GM12878 (cell line): Measurements from ENCODE around the gene SLC9B1. TPM values are rescaled to one million over a fixed set of nuclear protein-coding genes. Genes with fewer than 3 reads are reported as not detected.

ENCODE experiments used
- ATAC-seq: fragments of 200-7000 bp; cut with Tn5 transposase; 3 replicates; pipeline ENCODE4 v1.9.1; 2020; ENCODE audit warnings: mild to moderate bottlenecking, moderate library complexity
- BruUV-seq: library from RNA; stranded (reverse); fragments of 400-500 nt; replicated peaks from 2 replicates; lab custom pipeline; 2021; lab: Mats Ljungman, UMichigan
- CTCF ChIA-PET: fragments of 300-600 bp; sonication (Branson Sonifier 250); formaldehyde crosslinking; extraction: SDS; loops from one replicate; lab custom pipeline; 2021; ENCODE audit warnings: inconsistent platforms; lab: Yijun Ruan, JAX
- POLR2A ChIA-PET: fragments of 350-600 bp; formaldehyde crosslinking; extraction: SDS; loops from one replicate; lab custom pipeline; 2021; ENCODE audit warnings: inconsistent platforms; lab: Charles Lee
- RAD21 ChIA-PET: fragments of 300-600 bp; sonication (Branson Sonifier 250); formaldehyde crosslinking; loops from one replicate; lab custom pipeline; 2023; ENCODE audit warnings: antibody characterized with exemption; ENCODE audit not compliant: unreplicated experiment; lab: Charles Lee
- SMC1A ChIA-PET: fragments of 300-600 bp; sonication (Branson Sonifier 250); formaldehyde crosslinking; loops from one replicate; lab custom pipeline; 2023; ENCODE audit not compliant: unreplicated experiment, uncharacterized antibody; lab: Charles Lee
- DNase-seq: peaks from one replicate; pipeline ENCODE4 v3.0.0-alpha.2; 2011; ENCODE audit warnings: low read depth, low spot score
- FAIRE-seq: peaks from 3 replicates; lab custom pipeline; 2011; peaks lifted over from hg19 to GRCh38; lab: Jason Lieb, UNC
- H2AFZ ChIP-seq: 2 replicates; pipeline ENCODE4 v1.6.0; 2011; ENCODE audit warnings: low read depth, low read length, control low read depth; ENCODE audit not compliant: control insufficient read depth
- H3K27ac ChIP-seq: 2 replicates; pipeline ENCODE4 v1.5.1; 2011; ENCODE audit warnings: control low read depth; ENCODE audit not compliant: control insufficient read depth, insufficient read depth
- H3K27me3 ChIP-seq, 2 experiments: replicated peaks in 1 of 2; 2 replicates each; pipeline versions ENCODE4 v1.6.0 to v1.6.1; 2011; ENCODE audit warnings: low read length in 1 of 2; ENCODE audit not compliant: control insufficient read depth in 2 of 2, insufficient read depth in 2 of 2
- H3K36me3 ChIP-seq, 2 experiments: 2 replicates each; pipeline ENCODE4 v1.5.1; 2011; ENCODE audit warnings: low read length in 1 of 2; ENCODE audit not compliant: control insufficient read depth in 2 of 2, insufficient read depth in 2 of 2
- H3K4me1 ChIP-seq: 2 replicates; pipeline ENCODE4 v1.6.1; 2011; ENCODE audit warnings: mild to moderate bottlenecking, low read length, moderate library complexity, mixed read lengths; ENCODE audit not compliant: control insufficient read depth, insufficient read depth
- H3K4me2 ChIP-seq: 2 replicates; pipeline ENCODE4 v1.6.0; 2011; ENCODE audit warnings: control low read depth; ENCODE audit not compliant: control insufficient read depth, insufficient read depth
- H3K4me3 ChIP-seq: fragments of 200-600 bp; sonication (generic); 2 replicates; pipeline ENCODE4 v1.5.1; 2016
- H3K79me2 ChIP-seq: 2 replicates; pipeline ENCODE4 v1.6.0; 2011; ENCODE audit warnings: low read length; ENCODE audit not compliant: control insufficient read depth, insufficient read depth
- H3K9ac ChIP-seq: 2 replicates; pipeline ENCODE4 v1.8.0; 2011; ENCODE audit warnings: low read length, control low read depth, mixed read lengths; ENCODE audit not compliant: control insufficient read depth, insufficient read depth
- H3K9me3 ChIP-seq: replicated peaks from 3 replicates; pipeline ENCODE4 v1.5.1; 2011; ENCODE audit warnings: mild to moderate bottlenecking, low read length; ENCODE audit not compliant: control insufficient read depth, insufficient read depth
- H4K20me1 ChIP-seq: 2 replicates; pipeline ENCODE4 v1.6.0; 2011; ENCODE audit not compliant: control insufficient read depth, insufficient read depth
- BRCA1 ChIP-seq: IDR thresholded peaks from 2 replicates; pipeline ENCODE4 v1.6.1; 2011; ENCODE audit warnings: low read depth, low read length, improper control_type of control experiment
- NFXL1 ChIP-seq: fragments of 450-650 bp; IDR thresholded peaks from 2 replicates; pipeline ENCODE4 v1.6.1; 2017; ENCODE audit warnings: antibody characterized with exemption, mild to moderate bottlenecking, borderline replicate concordance
- POU2F2 ChIP-seq: IDR thresholded peaks from 3 replicates; pipeline ENCODE4 v1.6.1; 2011; ENCODE audit warnings: low read depth, mild to moderate bottlenecking, low read length, borderline replicate concordance
- TBL1XR1 ChIP-seq: IDR thresholded peaks from 2 replicates; pipeline ENCODE4 v1.6.1; 2012; ENCODE audit warnings: low read depth, low read length, improper control_type of control experiment
- TCF3 ChIP-seq: IDR thresholded peaks from 2 replicates; pipeline ENCODE4 v1.6.1; 2012; ENCODE audit warnings: low read depth, mild to moderate bottlenecking, low read length, borderline replicate concordance; ENCODE audit not compliant: insufficient read depth
- WGBS: methylation state at CpG from one replicate; pipeline ENCODE4 v1.1.6; 2016; ENCODE audit warnings: low lambda C conversion rate; ENCODE audit not compliant: insufficient replicate concordance, insufficient coverage; ENCODE audit errors: missing lambda C conversion rate; 5-methylcytosine and 5-hydroxymethylcytosine counted together
- in situ Hi-C: fragments of 300-500 bp; cut with MboI; formaldehyde crosslinking; loops from 9 replicates; pipeline ENCODE4 v1.14.3; 2018; ENCODE audit warnings: mixed read lengths
- intact Hi-C: fragments of 100-400 bp; cut with micrococcal nuclease; formaldehyde crosslinking; loops from one replicate; pipeline ENCODE4 v1.14.2; 2022; ENCODE audit not compliant: unreplicated experiment
- polyA plus RNA-seq, 11 experiments: library from polyadenylated mRNA; depleted of rRNA in 4 of 11; unstranded in 6 of 11; stranded (reverse) in 5 of 11; fragments of >200 nt; fragmentation: Nextera tagmentation in 4 of 11; fragmentation: Illumina TruSeq in 1 of 11; extraction: Ambion mirVana in 4 of 11; extraction: Trizol in 1 of 11; gene quantifications; 1 replicate in 1 of 11; 2 replicates in 10 of 11; pipeline versions ENCODE4 v1.2.1 to v1.2.3, GENCODE V29; 2011 to 2016; ENCODE audit warnings: inconsistent platforms in 2 of 11, missing spikeins in 2 of 11, low read depth in 1 of 11
- total RNA-seq, 4 experiments: library from RNA; depleted of rRNA in 3 of 4; stranded (reverse); fragments of >200 nt in 3 of 4; fragmentation: Illumina TruSeq in 1 of 4; extraction: Trizol in 1 of 4; gene quantifications; 2 replicates each; pipeline versions ENCODE4 v1.2.1 to v1.2.3, GENCODE V29; 2013 to 2021
- TF ChIP-seq, protein P1 (sequence below): fragments of 450-650 bp; IDR thresholded peaks from 2 replicates; pipeline ENCODE4 v1.6.1; 2018; ENCODE audit warnings: borderline replicate concordance, mild to moderate bottlenecking; ENCODE audit not compliant: partially characterized antibody
- TF ChIP-seq, protein P2 (sequence below): IDR thresholded peaks from 2 replicates; pipeline ENCODE4 v1.6.1; 2011; ENCODE audit warnings: borderline replicate concordance, low read depth, mild to moderate bottlenecking, moderate library complexity, low read length; ENCODE audit not compliant: insufficient read depth, poor library complexity, severe bottlenecking
- TF ChIP-seq, protein P3 (sequence below): fragments of 450-650 bp; IDR thresholded peaks from 2 replicates; pipeline ENCODE4 v1.6.1; 2014; ENCODE audit warnings: mild to moderate bottlenecking
- TF ChIP-seq, protein P4 (sequence below): fragments of 450-650 bp; IDR thresholded peaks from 2 replicates; pipeline ENCODE4 v1.6.1; 2016; ENCODE audit warnings: mild to moderate bottlenecking
- TF ChIP-seq, protein P5 (sequence below): fragments of 450-650 bp; IDR thresholded peaks from 2 replicates; pipeline ENCODE4 v1.6.1; 2017; ENCODE audit warnings: low read depth, mild to moderate bottlenecking, moderate library complexity

The SLC9B1 gene
- total and polyA plus RNA-seq, 10 of the 15 experiments (the other 5 are each of a cell fraction or from before 2014, with no cell fraction given), result 1.0 to 3.5 (median 1.8) TPM

DNA sequence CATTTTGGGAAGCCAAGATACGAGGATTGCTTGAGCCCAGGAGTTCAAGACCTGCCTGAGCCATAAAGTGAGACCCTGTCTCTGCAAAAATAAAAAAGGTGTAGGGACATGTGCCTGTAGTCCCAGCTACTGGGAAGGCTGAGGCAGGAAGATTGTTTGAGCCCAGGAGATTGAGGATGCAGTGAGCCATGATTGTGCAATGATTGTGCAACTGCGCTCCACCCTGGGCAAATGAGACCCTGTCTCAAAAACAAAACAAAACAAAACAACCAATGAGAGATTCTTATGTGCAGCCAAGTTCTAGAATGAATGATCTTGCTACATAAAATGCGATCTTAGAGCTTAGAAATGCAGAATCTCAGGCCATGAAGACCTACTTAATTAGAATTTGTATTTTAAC, 34.5 kb upstream of the SLC9B1 start:
- RAD21 ChIA-PET, result no interaction called here
- Histone ChIP-seq H3K4me1 (peaks cover 7% of the 10 kb centered on the region), H3K36me3 (peaks cover 0 to 7% of the 10 kb centered on the region in 2 experiments; a peak in 1 of 4 replicates), H3K9me3 (no peaks in the 10 kb centered on the region), H3K27ac (no peak overlapping the region), H3K4me3 (no peak overlapping the region), H3K9ac (no peak overlapping the region), H3K27me3 (no peaks in the 10 kb centered on the region), H4K20me1 (no peaks in the 10 kb centered on the region), H2AFZ (no peak overlapping the region), H3K79me2 (no peaks in the 10 kb centered on the region), H3K4me2 (no peak overlapping the region)
- in situ Hi-C loops (no loop called here), intact Hi-C loops (no loop called here)
- no peak for FAIRE-seq
- SMC1A ChIA-PET, result interaction anchor here (1.0 to 1.2 kb wide), 2 partner anchors 8 to 16 kb away, joined by 3 to 4 read pairs; no protein-coding TSS in a partner anchor
- CTCF ChIA-PET, result interaction anchor here (1.7 kb wide), 1 partner anchor 37 kb away, joined by 4 read pairs; no protein-coding TSS in a partner anchor
- POLR2A ChIA-PET, result no interaction called here
- BruUV-seq, result no TSS peak
- no peak for DNase-seq
- ATAC-seq, result no peak
- TF ChIP-seq, protein P1, sequence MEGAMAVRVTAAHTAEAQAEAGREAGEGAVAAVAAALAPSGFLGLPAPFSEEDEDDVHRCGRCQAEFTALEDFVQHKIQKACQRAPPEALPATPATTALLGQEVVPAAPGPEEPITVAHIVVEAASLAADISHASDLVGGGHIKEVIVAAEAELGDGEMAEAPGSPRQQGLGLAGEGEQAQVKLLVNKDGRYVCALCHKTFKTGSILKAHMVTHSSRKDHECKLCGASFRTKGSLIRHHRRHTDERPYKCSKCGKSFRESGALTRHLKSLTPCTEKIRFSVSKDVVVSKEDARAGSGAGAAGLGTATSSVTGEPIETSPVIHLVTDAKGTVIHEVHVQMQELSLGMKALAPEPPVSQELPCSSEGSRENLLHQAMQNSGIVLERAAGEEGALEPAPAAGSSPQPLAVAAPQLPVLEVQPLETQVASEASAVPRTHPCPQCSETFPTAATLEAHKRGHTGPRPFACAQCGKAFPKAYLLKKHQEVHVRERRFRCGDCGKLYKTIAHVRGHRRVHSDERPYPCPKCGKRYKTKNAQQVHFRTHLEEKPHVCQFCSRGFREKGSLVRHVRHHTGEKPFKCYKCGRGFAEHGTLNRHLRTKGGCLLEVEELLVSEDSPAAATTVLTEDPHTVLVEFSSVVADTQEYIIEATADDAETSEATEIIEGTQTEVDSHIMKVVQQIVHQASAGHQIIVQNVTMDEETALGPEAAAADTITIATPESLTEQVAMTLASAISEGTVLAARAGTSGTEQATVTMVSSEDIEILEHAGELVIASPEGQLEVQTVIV, result no peak
- TF ChIP-seq TBL1XR1 (no peak), POU2F2 (no peak), NFXL1 (no peak), BRCA1 (no peak), TCF3 (no peak)
- TF ChIP-seq, protein P2, sequence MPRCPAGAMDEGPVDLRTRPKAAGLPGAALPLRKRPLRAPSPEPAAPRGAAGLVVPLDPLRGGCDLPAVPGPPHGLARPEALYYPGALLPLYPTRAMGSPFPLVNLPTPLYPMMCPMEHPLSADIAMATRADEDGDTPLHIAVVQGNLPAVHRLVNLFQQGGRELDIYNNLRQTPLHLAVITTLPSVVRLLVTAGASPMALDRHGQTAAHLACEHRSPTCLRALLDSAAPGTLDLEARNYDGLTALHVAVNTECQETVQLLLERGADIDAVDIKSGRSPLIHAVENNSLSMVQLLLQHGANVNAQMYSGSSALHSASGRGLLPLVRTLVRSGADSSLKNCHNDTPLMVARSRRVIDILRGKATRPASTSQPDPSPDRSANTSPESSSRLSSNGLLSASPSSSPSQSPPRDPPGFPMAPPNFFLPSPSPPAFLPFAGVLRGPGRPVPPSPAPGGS, result no peak
- TF ChIP-seq, protein P3, sequence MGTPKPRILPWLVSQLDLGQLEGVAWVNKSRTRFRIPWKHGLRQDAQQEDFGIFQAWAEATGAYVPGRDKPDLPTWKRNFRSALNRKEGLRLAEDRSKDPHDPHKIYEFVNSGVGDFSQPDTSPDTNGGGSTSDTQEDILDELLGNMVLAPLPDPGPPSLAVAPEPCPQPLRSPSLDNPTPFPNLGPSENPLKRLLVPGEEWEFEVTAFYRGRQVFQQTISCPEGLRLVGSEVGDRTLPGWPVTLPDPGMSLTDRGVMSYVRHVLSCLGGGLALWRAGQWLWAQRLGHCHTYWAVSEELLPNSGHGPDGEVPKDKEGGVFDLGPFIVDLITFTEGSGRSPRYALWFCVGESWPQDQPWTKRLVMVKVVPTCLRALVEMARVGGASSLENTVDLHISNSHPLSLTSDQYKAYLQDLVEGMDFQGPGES, result no peak
- TF ChIP-seq, protein P4, sequence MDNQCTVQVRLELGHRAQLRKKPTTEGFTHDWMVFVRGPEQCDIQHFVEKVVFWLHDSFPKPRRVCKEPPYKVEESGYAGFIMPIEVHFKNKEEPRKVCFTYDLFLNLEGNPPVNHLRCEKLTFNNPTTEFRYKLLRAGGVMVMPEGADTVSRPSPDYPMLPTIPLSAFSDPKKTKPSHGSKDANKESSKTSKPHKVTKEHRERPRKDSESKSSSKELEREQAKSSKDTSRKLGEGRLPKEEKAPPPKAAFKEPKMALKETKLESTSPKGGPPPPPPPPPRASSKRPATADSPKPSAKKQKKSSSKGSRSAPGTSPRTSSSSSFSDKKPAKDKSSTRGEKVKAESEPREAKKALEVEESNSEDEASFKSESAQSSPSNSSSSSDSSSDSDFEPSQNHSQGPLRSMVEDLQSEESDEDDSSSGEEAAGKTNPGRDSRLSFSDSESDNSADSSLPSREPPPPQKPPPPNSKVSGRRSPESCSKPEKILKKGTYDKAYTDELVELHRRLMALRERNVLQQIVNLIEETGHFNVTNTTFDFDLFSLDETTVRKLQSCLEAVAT, result no peak
- TF ChIP-seq, protein P5, sequence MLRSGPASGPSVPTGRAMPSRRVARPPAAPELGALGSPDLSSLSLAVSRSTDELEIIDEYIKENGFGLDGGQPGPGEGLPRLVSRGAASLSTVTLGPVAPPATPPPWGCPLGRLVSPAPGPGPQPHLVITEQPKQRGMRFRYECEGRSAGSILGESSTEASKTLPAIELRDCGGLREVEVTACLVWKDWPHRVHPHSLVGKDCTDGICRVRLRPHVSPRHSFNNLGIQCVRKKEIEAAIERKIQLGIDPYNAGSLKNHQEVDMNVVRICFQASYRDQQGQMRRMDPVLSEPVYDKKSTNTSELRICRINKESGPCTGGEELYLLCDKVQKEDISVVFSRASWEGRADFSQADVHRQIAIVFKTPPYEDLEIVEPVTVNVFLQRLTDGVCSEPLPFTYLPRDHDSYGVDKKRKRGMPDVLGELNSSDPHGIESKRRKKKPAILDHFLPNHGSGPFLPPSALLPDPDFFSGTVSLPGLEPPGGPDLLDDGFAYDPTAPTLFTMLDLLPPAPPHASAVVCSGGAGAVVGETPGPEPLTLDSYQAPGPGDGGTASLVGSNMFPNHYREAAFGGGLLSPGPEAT, result no peak
- WGBS, result 97% methylated on average over 3 of the region's 3 CpGs
